Renal pelvis (tissue), 4 donors: ENCODE data around the gene TSPEAR. TPM values are rescaled to one million over a fixed set of nuclear protein-coding genes. Genes with fewer than 3 reads are reported as not detected.
"Not testable (repeated sequence)": the region's sequence is repeated elsewhere in the genome, so short reads cannot be mapped to it uniquely, and the experiment has no call there.

ENCODE experiments used
- DNase-seq: peaks from one replicate; pipeline ENCODE4 v3.0.0-alpha.2; 2013
- polyA plus RNA-seq, 3 donors: library from polyadenylated mRNA; unstranded; fragments of 120-200 nt; gene quantifications; one replicate each; pipeline ENCODE4 v1.2.1, GENCODE V29; 2013; ENCODE audit not compliant: insufficient read length in 3 of 3

Gene TSPEAR
- polyA plus RNA-seq, 3 donors = 0.95 to 1.1 (median 1.0) TPM

DNA sequence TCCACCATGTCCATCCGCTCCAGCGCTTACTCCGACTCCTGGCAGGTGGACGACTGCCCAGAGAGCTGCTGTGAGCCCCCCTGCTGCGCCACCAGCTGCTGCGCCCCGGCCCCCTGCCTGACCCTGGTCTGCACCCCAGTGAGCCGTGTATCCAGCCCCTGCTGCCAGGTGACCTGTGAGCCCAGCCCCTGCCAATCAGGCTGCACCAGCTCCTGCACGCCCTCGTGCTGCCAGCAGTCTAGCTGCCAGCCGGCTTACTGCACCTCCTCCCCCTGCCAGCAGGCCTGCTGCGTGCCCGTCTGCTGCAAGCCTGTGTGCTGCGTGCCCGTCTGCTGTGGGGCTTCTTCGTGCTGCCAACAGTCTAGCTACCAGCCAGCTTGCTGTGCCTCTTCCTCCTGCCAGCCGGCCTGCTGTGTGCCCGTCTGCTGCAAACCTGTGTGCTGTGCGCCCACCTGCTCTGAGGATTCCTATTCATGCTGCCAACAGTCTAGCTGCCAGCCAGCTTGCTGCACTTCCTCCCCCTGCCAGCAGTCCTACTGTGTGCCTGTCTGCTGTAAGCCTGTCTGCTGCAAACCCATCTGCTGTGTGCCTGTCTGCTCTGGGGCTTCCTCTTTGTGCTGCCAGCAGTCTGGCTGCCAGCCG, 84.1 kb downstream of the TSPEAR start:
- DNase-seq = not testable (repeated sequence)

DNA sequence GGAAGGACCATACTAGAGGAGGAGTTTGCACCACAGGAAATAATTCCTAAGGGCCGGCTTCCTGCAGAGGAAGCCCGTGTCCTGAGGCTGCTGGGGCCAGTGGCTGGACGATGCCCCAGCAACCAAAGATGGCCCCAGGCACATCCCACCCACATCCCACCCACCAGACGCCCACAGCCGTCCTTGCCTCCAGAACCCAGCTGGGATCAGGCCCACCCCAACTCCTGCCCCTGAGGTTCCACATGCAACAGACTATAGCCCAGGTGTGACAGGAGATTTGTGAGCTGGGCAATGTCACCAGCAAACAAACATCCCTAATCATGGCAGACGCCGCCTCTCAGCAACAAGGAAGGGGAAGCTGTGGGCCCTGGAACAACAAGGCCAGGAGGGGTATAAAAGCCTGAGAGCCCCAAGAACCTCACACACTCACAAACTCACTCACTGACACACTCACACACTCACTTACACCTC, 84.7 kb downstream of the TSPEAR start, which contains the start of gene KRTAP10-9:
Gene KRTAP10-9, plus strand, starts transcription at position 421 of the 471 bp plus-strand sequence. CDS start 79 bp downstream, outside the sequence.
- no peak for DNase-seq

DNA sequence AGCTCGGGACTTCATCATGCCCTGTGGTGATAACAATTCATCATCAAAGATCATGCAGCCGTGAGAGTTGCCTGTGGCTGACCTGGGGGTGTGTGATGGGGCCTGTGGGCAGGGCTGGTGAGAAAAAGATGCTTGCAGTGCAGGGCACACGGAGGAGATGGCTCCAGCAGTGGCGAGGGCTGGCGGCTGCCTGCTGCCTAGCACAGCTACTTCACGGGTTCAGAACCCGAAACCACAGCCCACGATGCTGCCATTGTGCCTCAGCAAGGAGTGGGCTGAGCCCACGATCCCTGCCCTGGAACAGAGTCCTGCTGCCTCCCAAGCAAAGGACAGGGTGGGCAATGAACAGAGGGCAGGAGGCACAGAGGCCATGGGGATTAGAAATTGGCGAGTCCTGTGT, 85.1 kb downstream of the TSPEAR start:
- no peak for DNase-seq

DNA sequence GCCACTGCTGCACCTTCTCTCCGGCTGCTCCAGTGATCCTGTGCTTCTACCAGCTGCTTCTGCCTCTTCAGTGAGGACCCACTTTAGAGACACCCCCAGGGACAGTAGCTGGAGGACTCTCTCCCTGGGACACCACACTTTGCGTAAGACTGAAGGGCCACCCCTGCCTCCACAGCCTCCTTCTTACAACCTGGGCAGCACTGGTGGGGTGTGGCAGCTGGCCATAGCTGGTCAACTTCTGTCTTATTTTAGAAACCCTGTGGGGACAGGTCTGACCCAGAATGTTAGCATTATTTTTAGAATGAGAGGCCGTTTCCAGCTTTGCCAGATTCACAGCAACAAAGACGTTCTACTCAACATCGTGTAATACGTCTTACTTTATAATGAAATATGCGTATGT, 85.6 kb downstream of the TSPEAR start:
- DNase-seq = no peak

DNA sequence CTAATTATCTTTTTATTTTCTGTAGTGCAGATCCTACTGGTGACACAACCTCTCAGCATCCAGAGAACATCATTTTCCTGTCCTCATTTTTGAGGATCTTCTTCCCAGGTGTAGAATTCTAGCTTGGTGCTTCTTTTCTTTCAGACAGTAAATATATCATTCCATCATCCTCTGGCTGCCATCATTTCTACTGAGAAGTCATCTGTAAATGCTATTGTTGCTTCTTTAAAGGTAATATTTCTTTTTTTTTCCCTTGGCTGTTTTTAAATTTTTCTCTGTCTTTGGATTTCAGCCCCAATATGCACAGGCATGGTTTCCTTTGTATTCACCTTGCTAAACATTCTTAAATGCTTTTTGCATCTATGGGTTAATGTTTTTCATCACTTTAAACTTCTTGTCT, 87.8 kb downstream of the TSPEAR start:
- no peak for DNase-seq

DNA sequence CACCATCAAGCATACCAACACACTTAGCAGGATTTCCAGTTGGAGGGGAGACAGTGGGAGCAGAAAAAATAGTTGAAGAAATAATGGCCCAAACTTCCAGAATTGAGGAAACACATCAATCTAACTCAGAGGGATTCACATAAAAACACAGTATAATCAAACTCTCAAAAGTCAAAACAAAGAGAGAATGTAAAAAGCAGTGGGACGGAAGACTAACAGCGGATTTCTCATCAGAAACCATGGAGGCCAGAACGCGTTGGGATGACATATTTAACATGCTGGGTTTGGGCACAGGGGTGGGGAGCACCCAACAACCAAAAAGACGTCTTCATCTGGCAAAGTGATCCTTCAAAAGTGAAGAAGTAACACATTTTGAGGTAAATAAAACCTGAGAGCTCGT, 91.5 kb downstream of the TSPEAR start:
- no peak for DNase-seq

DNA sequence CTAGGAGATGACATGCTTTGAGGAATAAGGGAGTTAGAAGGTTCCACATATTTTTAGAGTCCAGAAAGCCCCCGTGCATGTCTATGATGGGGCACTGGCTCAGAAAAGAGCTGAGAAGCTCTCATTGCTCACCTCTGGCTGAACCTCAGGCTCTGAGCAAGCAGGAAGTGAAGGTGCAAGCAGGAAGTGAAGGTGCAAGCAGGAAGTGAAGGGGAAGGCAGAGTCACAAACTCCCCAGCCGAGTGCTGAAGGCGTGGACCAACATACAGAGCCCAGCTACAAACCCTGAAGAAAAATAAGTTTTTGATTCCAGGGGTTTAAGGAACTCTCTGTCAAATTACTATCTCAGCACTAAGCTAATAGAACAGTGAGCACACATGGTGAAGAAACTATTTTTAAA, 92.5 kb downstream of the TSPEAR start:
- DNase-seq = no peak

DNA sequence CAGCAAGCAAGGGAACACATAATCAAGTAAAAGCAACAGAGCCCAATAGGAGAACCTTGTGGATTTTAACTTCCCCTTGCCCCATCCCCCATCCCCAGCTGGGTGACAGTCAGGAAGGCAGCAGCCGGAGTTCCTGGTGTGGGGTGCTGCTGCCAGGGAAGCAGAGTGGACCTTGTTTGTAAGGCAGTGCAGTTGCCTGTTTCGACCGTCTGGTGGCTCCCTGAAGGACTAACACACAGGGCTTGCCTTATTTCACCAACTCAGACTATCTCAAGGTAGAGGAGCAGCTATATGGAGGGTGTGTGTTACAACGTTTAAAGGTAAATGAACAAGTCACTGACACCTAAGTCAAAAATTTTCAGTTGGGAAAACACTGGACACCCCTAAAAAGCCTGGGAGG, 92.9 kb downstream of the TSPEAR start:
- DNase-seq = no peak

DNA sequence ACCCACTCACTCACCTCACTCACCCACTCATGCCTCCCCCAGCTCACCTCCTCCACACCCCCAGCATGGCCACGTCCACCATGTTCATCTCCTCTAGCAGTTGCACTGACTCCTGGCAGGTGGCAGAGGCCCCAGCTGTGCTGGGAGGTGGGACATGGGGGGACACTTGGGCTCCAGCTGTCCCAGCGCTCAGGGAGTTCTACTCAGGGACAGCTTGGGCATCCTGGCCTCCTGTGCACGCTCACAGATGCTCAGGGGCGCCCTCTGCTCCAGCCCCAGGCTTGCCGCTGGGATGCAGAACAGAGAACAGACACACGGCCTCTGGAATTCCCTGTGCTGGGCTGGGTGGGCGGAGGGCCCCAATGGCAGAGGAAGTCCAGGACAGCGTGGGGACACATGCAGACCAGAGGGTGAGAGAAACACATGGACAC, 94.3 kb downstream of the TSPEAR start:
- DNase-seq = no peak

DNA sequence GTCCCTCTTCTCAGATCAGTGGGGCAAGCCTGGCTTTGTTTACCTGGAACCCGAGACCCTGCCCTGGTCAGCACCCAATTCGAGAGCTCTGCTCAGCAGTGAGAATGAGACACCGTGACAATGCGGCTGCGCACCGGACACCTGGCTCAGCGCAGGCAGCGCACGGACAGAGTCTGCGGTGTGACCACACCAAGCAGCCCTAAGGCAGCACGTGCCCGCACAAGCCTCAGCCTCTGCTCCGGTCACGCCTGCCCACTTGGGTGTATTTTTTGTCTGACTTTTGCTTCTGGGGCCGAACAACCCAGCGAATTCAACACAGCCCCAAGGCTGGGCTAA, 94.8 kb downstream of the TSPEAR start:
- no peak for DNase-seq

DNA sequence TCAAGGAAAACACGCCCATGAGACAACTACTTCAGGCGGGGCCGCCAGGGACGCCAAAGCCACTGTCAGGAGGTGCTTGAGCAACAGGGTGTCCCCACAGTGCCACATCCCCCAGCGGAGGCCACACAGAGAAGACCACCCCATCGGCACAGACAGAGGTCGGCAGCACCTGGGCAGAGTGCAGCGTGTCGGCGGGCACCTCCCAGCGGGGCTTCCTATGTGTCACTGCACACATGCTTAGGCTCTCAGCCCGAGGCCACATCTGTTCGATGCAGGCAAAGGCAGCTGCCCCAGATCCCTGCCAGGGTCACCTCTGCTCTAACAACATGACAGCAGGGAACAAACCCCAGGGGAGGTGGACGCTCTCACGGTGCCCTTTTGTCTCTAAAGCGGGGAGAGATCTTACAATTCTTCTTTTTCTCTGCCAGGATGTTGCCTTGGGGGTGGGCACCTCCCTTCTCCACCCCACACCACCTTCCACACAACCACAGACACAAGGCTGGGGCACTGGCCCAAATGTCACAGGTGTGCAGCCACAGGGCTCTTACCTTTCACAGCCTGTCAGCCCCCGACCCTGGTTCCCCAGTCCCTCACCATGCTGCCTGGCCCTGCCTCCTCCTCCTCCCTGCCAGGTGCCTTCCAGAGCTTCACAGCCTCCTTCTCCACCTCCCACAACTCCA, 95.3 kb downstream of the TSPEAR start:
- DNase-seq = no peak

DNA sequence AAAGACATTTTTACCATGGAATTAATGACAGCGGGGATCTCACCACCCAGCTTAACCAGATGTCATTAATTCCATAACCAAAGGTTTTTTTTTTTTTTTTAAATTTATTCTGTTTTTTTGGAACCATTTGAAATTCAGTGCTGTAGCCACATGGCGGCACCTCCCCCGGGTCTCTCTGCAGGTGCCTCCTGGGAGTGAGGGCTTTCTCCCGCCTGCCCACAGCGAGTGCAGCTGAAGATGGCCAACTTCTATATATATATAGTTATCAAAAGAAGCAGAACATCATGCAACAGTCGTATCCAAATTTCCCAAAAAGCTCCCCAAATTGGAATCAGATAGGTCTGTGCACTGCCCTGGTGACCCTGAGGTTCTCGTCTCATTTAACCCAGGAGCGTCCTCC, 95.9 kb downstream of the TSPEAR start:
- no peak for DNase-seq

DNA sequence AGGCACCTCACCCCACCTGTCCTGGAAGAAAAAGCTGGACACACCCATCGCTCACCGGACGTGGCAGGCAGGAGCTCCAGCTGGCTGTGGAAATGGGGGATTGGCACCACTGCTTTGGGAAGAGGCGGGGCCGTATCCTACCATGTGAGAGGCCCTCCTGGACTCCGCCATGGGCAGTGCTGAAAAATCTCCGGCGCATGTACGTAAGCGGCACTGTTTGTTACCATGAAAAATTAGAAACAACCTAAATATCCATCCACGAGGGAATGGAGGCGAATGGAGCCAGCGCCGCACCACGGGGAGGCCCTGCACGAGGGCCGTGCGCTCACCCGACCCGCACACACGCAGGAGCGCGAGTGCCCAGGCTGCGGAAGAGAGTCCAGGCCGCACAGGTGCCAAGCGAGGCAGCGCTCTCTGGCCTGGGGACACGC, 96.4 kb downstream of the TSPEAR start:
- DNase-seq = no peak

DNA sequence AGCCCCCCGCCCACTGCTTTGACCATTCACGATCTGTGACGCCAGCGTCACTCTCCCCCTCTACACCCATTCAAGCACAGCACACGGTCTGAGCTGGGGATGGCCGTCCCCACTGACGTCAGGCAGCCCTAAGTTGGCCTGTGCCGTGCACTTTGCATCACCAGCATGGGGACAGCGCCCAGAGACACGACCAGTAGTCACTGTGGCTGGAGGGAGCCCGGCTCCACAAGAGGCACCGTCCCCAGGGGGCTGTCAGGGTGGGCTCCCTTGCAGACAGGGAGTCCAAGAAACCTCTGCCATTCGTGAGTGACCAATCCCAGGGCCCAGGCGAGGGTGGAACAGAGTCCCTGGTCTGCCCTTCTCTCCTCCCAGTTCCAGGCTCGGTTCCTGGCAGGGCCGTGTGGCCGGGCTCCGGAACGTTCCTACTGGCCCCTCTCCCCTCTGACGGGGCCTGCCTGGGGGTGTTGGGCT, 97.2 kb downstream of the TSPEAR start:
- no peak for DNase-seq

DNA sequence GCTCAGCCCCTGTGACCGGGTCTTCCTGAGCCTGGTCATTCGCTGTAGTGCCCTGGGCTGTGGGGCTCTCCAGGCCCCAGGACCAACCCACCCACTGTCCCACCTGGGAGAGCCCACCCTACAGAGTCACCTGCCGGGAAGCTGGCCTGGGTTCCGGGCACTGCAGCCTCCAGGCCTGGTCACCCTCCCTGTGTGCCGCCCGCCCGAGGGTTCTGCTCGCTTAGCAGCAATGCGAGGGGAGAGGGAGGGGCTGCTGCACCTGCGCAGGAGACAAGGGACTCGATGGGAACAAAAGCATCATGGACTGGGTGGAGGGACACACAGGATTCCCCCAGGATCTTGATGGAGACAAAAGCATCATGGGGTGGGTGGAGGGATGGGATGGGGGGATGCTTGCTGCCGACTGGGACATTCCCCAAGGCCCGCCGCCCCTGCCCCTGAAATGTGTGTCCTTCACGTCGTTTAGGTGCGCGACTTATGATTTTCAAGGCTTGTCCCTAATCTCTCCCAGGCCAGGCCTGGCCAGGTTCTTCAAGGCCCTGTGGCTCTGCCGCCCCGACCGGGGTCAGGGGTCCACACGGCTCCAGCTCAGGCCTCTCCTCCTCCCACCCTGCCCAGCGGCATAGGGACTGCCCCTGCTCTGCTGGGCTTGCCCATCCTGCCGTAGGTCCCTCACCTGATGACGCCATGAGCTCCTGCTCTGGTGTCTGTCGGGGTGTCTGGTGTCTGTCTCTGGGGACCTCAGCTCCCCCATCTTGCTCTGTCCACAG, 97.8 kb downstream of the TSPEAR start:
- DNase-seq = no peak

DNA sequence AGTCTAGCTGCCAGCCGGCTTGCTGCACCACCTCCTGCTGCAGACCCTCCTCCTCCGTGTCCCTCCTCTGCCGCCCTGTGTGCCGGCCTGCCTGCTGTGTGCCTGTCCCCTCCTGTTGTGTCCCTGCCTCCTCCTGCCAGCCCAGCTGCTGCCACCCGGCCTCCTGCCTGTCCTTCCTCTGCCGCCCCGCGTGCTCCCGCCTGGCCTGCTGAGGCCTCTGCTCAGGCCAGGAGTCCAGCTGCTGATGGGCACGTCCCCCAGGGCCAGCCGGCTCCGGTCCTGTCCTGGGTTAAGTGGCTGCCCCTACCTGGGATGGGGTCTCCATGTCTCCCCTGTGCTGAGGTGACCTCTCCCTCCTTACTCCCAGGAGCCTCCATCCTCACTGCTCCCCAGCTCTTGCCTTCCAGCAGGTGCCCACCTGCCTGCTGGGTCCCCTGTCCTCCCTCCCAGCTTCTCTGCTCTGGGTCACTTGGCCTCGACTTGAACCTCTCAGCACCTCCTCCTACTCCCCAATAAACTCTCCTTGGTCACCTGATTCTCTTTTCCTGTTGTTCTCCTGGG, 98.6 kb downstream of the TSPEAR start:
- no peak for DNase-seq

DNA sequence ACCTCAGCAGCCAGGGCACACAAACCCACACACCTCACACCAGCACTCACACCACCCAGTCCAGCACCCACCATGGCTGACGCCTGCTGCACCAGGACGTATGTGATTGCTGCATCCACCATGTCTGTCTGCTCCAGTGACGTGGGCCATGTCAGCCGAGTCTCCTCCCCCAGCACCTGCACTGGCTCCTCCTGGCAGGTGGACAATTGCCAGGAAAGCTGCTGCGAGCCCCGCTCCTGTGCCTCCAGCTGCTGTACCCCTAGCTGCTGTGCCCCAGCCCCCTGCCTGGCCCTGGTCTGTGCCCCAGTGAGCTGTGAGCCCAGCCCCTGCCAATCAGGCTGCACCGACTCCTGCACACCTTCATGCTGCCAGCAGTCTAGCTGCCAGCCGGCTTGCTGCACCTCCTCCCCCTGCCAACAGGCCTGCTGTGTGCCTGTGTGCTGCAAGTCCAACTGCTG, 99.3 kb downstream of the TSPEAR start, which contains the start of gene KRTAP10-8:
Gene KRTAP10-8, plus strand, starts transcription at position 51 of the 458 bp plus-strand sequence. Its CDS starts 22 bp downstream, at position 73.
- DNase-seq = no peak

DNA sequence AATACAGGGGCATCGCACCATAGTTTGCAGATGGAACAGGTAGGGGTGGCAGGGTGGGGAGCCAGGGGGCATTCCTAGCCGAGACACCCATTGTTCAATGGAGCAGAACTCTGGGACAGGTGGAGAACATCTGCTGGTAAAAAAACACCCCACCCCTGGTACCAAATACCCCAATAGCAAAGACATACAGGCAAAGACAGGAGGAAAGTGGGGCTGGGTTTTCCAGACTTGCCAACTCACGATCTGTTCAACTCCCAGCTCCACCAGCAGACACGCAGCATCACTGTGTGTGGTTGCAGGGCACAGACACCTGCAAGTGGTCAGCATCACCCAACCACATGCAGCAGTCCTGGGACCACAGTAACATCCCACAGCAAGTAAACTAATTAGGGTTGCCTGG, 99.8 kb downstream of the TSPEAR start:
- DNase-seq = no peak

DNA sequence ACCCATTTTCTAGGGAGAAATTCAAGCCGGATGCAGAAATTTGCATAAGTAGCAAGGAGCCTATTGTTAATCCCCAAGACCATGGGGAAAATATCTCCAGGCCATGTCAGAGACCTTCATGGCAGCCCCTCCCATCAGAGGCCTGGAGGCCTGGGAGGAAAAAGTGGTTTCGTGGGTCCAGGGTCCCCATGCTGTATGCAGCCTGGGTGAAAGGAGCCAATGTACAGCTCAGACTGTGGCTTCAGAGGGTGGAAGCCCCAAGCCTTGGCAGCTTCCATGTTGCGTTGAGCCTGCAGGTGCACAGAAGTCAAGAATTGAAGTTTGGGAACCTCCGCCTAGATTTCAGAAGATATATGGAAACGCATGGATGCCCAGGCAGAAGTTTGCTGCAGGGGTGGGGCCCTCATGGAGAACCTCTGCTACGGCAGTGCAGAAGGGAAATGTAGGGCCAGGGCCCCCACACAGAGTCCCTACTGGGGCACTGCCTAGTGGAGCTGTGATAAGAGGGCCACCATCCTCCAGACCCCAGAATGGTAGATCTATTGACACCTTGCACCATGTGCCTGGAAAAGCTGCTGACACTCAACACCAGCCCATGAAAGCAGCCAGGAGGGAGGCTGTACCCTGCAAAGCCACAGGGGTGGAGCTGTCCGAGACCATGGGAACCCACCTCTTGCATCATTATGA, 101.1 kb downstream of the TSPEAR start:
- DNase-seq = not testable (repeated sequence)

DNA sequence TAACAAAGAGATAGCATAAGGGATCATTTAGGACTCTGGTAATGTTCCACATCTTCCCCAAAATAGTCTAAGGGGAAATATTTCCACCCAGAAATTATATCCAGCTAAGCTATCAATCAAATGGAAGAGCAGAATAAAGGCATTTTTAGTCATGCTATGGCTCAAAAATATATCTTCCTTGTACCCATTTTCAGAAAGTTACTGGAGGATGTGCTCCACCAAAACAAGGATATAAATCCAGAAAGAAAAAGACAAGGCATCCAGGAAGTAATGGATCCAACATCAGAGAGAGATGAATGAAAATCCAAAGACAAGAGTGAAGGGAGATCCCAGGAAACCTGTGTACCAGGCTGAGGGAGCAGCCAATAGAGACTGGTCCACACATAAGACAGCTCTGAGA, 102.2 kb downstream of the TSPEAR start:
- no peak for DNase-seq

DNA sequence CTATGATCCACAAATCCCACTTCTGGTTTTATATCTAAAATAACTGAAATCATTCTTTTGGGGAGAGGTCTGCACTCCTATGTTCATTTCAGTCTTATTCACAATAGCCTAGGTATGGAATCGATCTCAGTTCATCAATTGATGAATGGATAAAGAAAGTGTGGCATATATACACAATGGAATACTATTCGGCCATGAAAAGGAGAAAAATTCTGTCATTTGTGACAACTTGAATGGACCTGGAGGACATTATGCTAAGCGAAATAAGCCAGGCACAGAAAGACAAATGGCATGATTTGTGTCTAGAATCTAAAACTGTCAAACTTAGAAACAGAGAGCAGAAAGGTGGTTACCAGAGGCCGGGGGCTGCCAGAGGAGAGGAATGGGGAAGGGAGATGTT, 104.9 kb downstream of the TSPEAR start:
- DNase-seq = no peak

DNA sequence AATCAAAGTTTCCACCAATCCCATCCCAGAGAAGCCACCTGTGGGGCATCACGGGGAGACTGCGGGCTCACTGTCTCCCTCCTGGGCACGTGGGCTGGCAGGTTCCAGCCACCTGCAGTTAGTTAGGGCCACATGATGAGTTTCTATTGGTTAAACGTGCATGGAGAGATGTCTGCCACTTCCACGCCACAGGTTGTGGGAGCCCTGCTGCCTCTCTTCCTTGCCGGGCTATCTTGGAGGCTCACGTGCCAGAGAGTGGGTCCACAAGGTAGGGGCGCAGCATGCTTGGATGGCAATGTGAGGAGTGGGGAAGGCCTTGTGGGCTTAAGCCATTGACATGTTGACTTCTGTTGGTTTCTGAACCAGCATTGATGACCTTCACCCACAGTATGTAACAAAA, 107.5 kb downstream of the TSPEAR start:
- DNase-seq = no peak
